ENCODE results near the gene PFKM.
"Not testable (repeated sequence)": the region's sequence is repeated elsewhere in the genome, so short reads cannot be mapped to it uniquely, and the experiment has no call there.

PFKM gene

DNA sequence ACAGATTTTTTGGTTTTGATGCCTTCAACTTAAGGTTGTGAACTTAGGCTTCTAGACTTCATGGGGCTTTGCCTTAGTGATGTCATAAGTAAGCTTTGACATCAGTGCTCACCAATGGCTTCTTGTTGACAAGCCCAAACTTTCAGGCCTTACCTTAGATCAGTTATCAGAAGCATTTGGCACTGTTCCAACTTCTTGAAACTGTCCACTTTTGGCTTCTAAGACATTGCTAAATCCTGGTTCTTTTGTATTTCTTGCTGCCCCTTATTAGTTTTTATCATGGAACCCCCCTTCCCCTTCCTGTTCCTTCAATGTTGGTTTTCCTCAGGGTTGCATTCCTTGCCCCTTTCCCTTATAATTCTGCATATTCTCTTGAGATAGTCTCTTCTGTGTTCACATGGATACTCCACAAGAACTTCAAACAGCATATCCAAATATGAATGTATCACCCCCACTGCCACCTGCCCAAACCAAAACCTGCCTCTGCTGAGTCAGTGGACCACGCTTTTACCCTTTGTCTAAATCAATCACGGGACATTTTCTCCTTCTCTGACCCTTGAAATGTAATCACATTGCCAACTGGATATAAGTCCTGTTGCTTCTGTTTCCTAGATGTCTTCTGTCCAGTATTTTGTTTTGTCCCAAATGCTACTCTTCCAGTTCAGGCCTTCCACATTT, 7.9 kb downstream of the PFKM start:
- DNase-seq = no peak
- Mint-ChIP-seq H3K27me3 (no peaks in the 10 kb centered on the region), H3K27ac (peak overlapping the region in 1 of 2 donors; percentile 66), H3K9me3 (no peaks in the 10 kb centered on the region), H3K4me1 (no peaks in the 10 kb centered on the region), H3K4me3 (no peak overlapping the region)
- no peak for ATAC-seq

GRCh38 chr12:48128800-48129199, 9.6 kb downstream of the PFKM start:
- Mint-ChIP-seq H3K4me3 (no peak overlapping the region), H3K4me1 (no peaks in the 10 kb centered on the region), H3K27ac (no peak overlapping the region), H3K27me3 (no peaks in the 10 kb centered on the region), H3K9me3 (no peaks in the 10 kb centered on the region)
- DNase-seq = no peak
- ATAC-seq = no peak

- Mint-ChIP-seq H3K27me3 (no peaks in the 10 kb centered on the region), H3K27ac (no peak overlapping the region), H3K9me3 (no peaks in the 10 kb centered on the region), H3K4me3 (no peak overlapping the region), H3K4me1 (no peaks in the 10 kb centered on the region)
- ATAC-seq (no peak), DNase-seq (no peak)
These were observed 10.2 kb downstream of the PFKM start for GRCh38 chr12:48129376-48129775.

DNA sequence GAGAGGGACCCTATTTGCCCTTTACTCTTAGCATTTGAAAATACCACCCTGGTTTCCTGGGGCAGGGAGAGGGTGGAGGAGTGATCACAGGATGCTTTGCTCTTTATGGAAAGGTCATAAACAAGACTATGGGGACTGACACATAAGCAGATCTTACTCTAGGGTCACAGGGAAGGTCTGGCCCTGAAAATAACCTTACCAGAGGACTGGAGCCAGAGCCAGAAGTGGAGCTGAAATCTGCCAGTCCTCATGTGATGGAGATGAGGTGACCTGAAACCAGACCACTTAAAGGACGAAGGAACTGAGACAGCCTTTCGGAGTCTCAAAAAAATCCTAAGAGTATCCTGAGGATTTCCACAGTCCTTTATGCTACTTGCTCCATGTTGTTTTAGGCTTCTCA, 12.4 kb downstream of the PFKM start:
- DNase-seq = no peak
- H3K27ac Mint-ChIP-seq = no peak overlapping the region
- ATAC-seq = no peak
- H3K27me3 Mint-ChIP-seq = no peaks in the 10 kb centered on the region
- no peaks in the 10 kb centered on the region for H3K4me1 Mint-ChIP-seq
- H3K4me3 Mint-ChIP-seq = no peak overlapping the region
- H3K9me3 Mint-ChIP-seq = no peaks in the 10 kb centered on the region

DNA sequence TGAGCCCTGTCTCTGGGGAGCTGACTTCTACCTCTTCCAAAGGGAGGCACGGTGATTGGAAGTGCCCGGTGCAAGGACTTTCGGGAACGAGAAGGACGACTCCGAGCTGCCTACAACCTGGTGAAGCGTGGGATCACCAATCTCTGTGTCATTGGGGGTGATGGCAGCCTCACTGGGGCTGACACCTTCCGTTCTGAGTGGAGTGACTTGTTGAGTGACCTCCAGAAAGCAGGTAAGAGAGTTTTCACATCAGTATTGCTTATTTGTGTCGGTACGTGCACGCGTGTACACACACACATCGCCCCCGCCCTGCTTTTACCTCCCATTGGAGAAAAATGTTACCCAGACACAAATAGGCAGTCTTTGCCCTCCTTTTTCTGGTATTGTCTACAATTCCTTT, 13.7 kb downstream of the PFKM start:
- DNase-seq (no peak), ATAC-seq (no peak)
- Mint-ChIP-seq H3K9me3 (no peaks in the 10 kb centered on the region), H3K27ac (peak overlapping the region in 1 of 2 donors; percentile 35), H3K4me3 (no peak overlapping the region), H3K4me1 (no peaks in the 10 kb centered on the region), H3K27me3 (no peaks in the 10 kb centered on the region)

- H3K4me3 Mint-ChIP-seq = no peak overlapping the region
- H3K4me1 Mint-ChIP-seq = no peaks in the 10 kb centered on the region
- H3K27ac Mint-ChIP-seq = no peak overlapping the region
- DNase-seq (no peak), ATAC-seq (no peak)
- H3K9me3 Mint-ChIP-seq = no peaks in the 10 kb centered on the region
- no peaks in the 10 kb centered on the region for H3K27me3 Mint-ChIP-seq
These were observed 15.9 kb downstream of the PFKM start for GRCh38 chr12:48135027-48135426.

DNA sequence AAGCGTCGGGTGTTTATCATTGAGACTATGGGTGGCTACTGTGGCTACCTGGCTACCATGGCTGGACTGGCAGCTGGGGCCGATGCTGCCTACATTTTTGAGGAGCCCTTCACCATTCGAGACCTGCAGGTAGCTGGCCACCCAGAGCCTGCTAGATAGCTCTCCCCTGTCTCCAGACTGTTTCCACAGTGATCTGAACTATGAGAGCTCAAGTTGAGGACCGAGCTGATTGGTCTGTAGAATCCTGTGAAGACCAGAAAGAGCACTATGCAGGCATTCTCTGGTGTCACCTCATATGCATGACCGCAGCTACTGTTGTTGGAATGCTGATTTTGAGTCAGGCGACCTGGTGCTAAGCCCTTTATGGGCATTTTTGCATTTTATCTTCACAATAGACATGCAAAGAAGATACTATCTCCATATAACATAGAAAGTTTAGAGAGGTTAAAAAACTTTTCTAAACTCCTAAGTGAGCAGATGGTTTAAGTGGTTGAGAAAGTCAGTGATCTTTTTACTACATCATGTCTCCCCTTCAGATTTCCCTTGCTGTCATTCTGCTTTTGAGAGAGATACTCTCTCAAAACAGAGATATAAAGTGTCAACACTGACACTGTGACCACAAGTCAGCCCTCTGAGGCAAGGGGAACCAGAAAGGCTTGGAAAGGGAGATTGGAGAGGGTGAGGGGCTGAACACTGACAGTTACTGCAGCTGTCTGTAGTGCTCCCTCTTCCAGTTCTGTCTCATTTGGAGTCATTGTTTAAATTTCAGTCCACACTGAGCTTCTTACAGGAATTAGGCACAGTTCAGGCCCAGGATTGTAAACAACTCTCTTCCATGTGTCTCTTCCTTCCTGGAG, 23.9 kb downstream of the PFKM start:
- no peaks in the 10 kb centered on the region for H3K4me1 Mint-ChIP-seq
- H3K27ac Mint-ChIP-seq = peak overlapping the region in 1 of 2 donors; percentile 22
- H3K9me3 Mint-ChIP-seq = no peaks in the 10 kb centered on the region
- DNase-seq = no peak
- no peak overlapping the region for H3K4me3 Mint-ChIP-seq
- ATAC-seq = no peak
- H3K27me3 Mint-ChIP-seq = no peaks in the 10 kb centered on the region

- H3K27ac Mint-ChIP-seq = peak overlapping the region in 1 of 2 donors; percentile 63
- ATAC-seq = no peak
- H3K9me3 Mint-ChIP-seq = no peaks in the 10 kb centered on the region
- H3K4me3 Mint-ChIP-seq = no peak overlapping the region
- no peaks in the 10 kb centered on the region for H3K4me1 Mint-ChIP-seq
- H3K27me3 Mint-ChIP-seq = no peaks in the 10 kb centered on the region
- DNase-seq = no peak
These were observed 24.7 kb downstream of the PFKM start for GRCh38 chr12:48143898-48144297.

- no peak overlapping the region for H3K4me3 Mint-ChIP-seq
- H3K9me3 Mint-ChIP-seq = no peaks in the 10 kb centered on the region
- H3K27me3 Mint-ChIP-seq = no peaks in the 10 kb centered on the region
- H3K27ac Mint-ChIP-seq = no peak overlapping the region
- ATAC-seq (no peak), DNase-seq (no peak)
- no peaks in the 10 kb centered on the region for H3K4me1 Mint-ChIP-seq
These were observed 26.8 kb downstream of the PFKM start for GRCh38 chr12:48145981-48146380.

DNA sequence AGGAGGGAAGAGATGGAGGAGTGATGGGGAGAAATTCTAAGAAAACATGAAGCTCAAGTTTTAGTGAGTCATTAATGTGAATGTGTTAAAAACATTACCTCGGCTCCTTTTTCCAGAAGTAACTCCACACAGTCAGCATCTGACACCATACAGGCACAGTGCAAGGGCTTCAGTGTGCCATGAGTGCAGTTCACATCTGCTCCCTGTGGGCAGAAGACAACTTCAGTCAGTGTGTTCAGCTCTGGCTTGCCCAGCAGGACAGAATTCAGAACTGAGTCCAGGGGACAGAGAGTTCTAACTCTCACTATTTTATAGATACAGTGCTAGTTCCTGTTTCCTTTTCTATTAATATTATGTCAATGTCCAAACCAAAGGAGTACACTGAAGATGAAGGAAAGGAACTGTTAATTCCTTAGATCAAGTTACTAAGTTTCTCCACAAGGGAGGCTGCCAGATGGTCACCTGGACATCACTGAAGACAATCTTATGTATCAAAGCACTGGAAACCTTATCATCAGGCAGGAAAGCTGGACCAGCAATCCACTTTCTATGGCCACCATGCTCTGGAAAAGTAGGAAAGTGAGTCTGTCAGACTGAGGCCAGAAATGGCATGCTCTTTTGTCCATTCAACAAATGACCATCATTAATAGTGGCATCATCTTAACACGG, 32.1 kb downstream of the PFKM start:
- peaks cover 28% of the 10 kb centered on the region for H3K4me1 Mint-ChIP-seq
- H3K27me3 Mint-ChIP-seq = no peaks in the 10 kb centered on the region
- ATAC-seq (no peak), DNase-seq (no peak)
- no peak overlapping the region for H3K4me3 Mint-ChIP-seq
- no peaks in the 10 kb centered on the region for H3K9me3 Mint-ChIP-seq
- no peak overlapping the region for H3K27ac Mint-ChIP-seq

GRCh38 chr12:48155786-48156185, 36.6 kb downstream of the PFKM start:
- not testable (repeated sequence) for H3K27me3 Mint-ChIP-seq, H3K9me3 Mint-ChIP-seq, H3K27ac Mint-ChIP-seq, ATAC-seq, DNase-seq
- H3K4me1 Mint-ChIP-seq = peaks cover 59% of the 10 kb centered on the region
- H3K4me3 Mint-ChIP-seq = peak overlapping the region in 1 of 2 donors; percentile 93

GRCh38 chr12:48156652-48157017, 37.5 kb downstream of the PFKM start:
- Mint-ChIP-seq H3K4me1 (peaks cover 63% of the 10 kb centered on the region), H3K27me3 (no peaks in the 10 kb centered on the region), H3K9me3 (no peaks in the 10 kb centered on the region), H3K27ac (peak overlapping the region; percentile 90 to 98), H3K4me3 (peak overlapping the region; percentile 93)
- ATAC-seq (no peak), DNase-seq (no peak)

DNA sequence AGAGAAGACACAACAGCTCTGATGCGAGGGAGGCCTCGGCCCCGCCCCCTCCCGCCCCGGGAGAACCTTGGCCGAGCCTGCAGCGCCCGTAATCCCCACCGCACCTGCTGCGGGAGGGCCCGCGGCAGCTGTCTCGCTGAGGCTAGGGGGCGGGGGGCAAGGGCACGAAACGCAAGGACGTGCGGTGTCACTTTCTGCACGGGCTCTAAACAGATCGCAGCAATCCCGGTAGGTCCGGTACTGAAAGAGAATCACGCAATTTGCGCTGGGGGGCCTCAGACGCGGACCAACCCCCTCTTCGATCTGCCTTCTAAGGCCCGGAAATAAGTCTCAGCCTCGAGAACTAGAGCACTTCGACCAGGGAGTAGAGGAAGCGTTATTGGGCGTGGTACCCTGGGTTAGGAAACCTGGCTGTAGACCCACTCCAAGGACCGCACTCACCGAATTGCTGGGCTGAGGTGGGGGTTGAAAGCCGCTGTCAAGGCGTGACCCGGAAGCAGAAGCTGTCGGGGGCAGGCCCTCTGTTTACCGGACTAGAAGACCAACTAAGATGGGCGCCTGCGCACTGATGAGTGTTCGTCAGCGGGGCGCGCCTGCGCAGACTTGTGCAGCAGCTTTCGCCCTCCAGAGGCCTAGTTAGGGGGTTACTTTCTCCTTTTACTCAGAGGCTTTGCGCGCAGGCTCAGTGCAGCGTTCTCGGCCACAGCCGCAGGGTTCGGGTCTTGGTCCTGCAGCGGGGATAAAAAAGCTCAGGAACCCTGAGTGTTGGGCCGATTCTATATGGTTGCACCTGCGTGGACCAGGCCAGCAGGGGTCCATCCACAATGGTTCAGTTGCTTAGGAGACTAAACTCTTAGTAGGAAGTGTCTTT, 38.1 kb downstream of the PFKM start, which contains the start of gene ASB8:
ASB8 (minus strand) TSS at position 498 of the 871 bp plus-strand sequence. CDS start 4,019 bp downstream, outside the sequence.
- peak; percentile 95 for ATAC-seq
- Mint-ChIP-seq H3K9me3 (no peaks in the 10 kb centered on the region), H3K27me3 (no peaks in the 10 kb centered on the region), H3K4me3 (peak within 1 kb of the TSS; percentile 93), H3K4me1 (peaks cover 63% of the 10 kb centered on the region), H3K27ac (peak within 1 kb of the TSS; percentile 92 to 98)
- peak; percentile 98 to 99 for DNase-seq

- DNase-seq (peak; percentile 7 to 21), ATAC-seq (peak; percentile 16)
- Mint-ChIP-seq H3K4me1 (peaks cover 60% of the 10 kb centered on the region), H3K9me3 (no peaks in the 10 kb centered on the region), H3K27ac (peak overlapping the region; percentile 92 to 98), H3K4me3 (peak overlapping the region; percentile 93), H3K27me3 (no peaks in the 10 kb centered on the region)
These were observed 38.8 kb downstream of the PFKM start for GRCh38 chr12:48157889-48158370.

DNA sequence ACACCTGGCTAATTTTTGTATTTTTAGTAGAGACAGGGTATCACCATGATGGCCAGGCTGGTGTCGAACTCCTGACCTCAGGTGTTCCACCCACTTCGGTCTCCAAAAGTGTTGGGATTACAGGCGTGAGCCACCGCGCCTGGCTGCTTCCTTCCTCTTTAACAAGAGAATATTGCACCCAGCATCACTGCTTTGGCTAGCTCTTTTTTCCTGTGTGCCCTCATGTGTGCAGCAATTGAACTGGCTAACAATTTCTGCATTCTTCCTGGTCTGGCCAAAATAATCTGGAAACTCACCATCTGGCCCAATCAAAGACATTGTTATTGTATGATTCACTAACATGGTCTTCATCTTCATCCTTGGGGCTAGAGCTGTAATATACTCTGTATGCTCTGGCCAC, 40.9 kb downstream of the PFKM start:
- Mint-ChIP-seq H3K9me3 (no peaks in the 10 kb centered on the region), H3K4me3 (no peak overlapping the region), H3K27ac (no peak overlapping the region), H3K27me3 (no peaks in the 10 kb centered on the region), H3K4me1 (peaks cover 44% of the 10 kb centered on the region)
- DNase-seq = no peak
- no peak for ATAC-seq

All from stimulated activated naive CD8-positive, alpha-beta T cell treated with anti-CD3 and anti-CD28 coated beads, Interleukin-15, amount 100 ng/mL, for 72 hours (primary cell).